H1 (cell line): ENCODE data around the gene DES. TPM values are rescaled to one million over a fixed set of nuclear protein-coding genes. Genes with fewer than 3 reads are reported as not detected.

Source experiments
- CHD7 ChIP-seq: fragments of 300-600 bp; sonication (generic); IDR thresholded peaks from 2 replicates; pipeline ENCODE4 v1.7.1; 2012; ENCODE audit warnings: low read length, moderate library complexity, mild to moderate bottlenecking, inconsistent platforms; ENCODE audit not compliant: insufficient replicate concordance
- CTCF ChIP-seq, 3 experiments: IDR thresholded peaks; 1 replicate in 2 of 3; 2 replicates in 1 of 3; pipeline versions ENCODE4 v1.5.1 to v1.6.1; 2011; ENCODE audit warnings: low read length in 3 of 3, mild to moderate bottlenecking in 3 of 3, inconsistent platforms in 2 of 3, low read depth in 1 of 3, moderate library complexity in 1 of 3; ENCODE audit not compliant: insufficient read depth in 1 of 3; ENCODE audit errors: control extremely low read depth in 1 of 3
- TAF7 ChIP-seq: optimal IDR thresholded peaks from 2 replicates; pipeline ENCODE3; 2011; ENCODE audit warnings: low read depth, mild to moderate bottlenecking, inconsistent platforms, low read length, moderate library complexity, borderline replicate concordance
- polyA plus RNA-seq, 7 experiments: library from polyadenylated mRNA; depleted of rRNA in 3 of 7; stranded (reverse) in 5 of 7; unstranded in 2 of 7; fragments of >200 nt in 5 of 7; fragments of 200-250 nt in 2 of 7; gene quantifications; 1 replicate in 5 of 7; 2 replicates in 1 of 7; 4 replicates in 1 of 7; pipeline versions ENCODE4 v1.2.1 to v1.2.3, GENCODE V29; 2011 to 2013; ENCODE audit warnings: missing spikeins in 2 of 7, mixed read lengths in 2 of 7
- total RNA-seq: library from RNA; stranded (reverse); fragmentation: NEBNext Ultra II Directional; extraction: Animal tissue kit (Norgen Biotek cat#: 25700); gene quantifications from 2 replicates; pipeline ENCODE4 v1.2.1, GENCODE V29; 2021

The DES gene
- total and polyA plus RNA-seq, 2 of the 8 experiments (the other 6 are each of a cell fraction or from before 2014, with no cell fraction given): 1.8 to 4.3 TPM

- no peak for TF ChIP-seq CHD7
- TF ChIP-seq CTCF (IDR thresholded peaks at IDR 0.05; ENCODE audit: control extremely low read depth in 1 of 3, insufficient read depth in 1 of 3, low read depth in 1 of 3, low read length in 3 of 3): no peak
- TF ChIP-seq TAF7: no peak
Measured at GRCh38 chr2:219369447-219369861, 48.7 kb upstream of the DES start (continued).
